Heart left ventricle (tissue), 13 donors: Measurements from ENCODE around the gene TRIM9.

Experiments
- CTCF ChIP-seq, 12 donors: fragments of 200-600 bp; sonication (generic) in 4 of 12; IDR thresholded peaks; one replicate each; pipeline versions ENCODE4 v1.5.0 to v1.8.0; 2018 to 2022; ENCODE audit warnings: antibody characterized with exemption in 12 of 12, mild to moderate bottlenecking in 5 of 12
- POLR2A ChIP-seq, 2 donors: fragments of 450-650 bp; IDR thresholded peaks; one replicate each; pipeline ENCODE4 v1.6.1; 2017; ENCODE audit warnings: antibody characterized with exemption in 2 of 2, mild to moderate bottlenecking in 2 of 2, moderate library complexity in 2 of 2
- donor health status: ischemic (EF 13 %, LVEDD 7.1; RV severe dilation, severe dysfunction).
- donor health status: DM: no; HTN: yes; CAD: no.
- donor health status: DM: no; HTN: no; CAD: no.
- donor health status: ischemic (EF 25% LVEDD 6.9; RV normal size, moderate dysfunction).
- donor health status: ischemic (EF 25% LVEDD 5.7; RV mildly dilated, moderate dysfunction).
- donor health status: ischemic (EF 35%, LVEDD 5.7; RV mildly dilated, moderate dysfunction).
- donor health status: nonischemic (EF 11% LVEDD 7.7; RV severe dilation, severe dysfunction).
- donor health status: DM: yes; HTN: yes; CAD: no.
- donor health status: PGD.
- donor health status: ischemic (EF 29% LVEDD 5.4; RV normal size, mild dysfunction).
- donor health status: nonischemic (EF 23%, LVEDD 6.1; RV moderate dilation, normal function).

- TF ChIP-seq CTCF (IDR thresholded peaks at IDR 0.05) (no peak), POLR2A (IDR thresholded peaks at IDR 0.05) (no peak)
Measured at GRCh38 chr14:50941151-50941550, 153.8 kb downstream of the TRIM9 start.
